ENCODE results near the gene RBBP5.

GRCh38 chr1:205042911-205043806 is 78.6 kb downstream of the RBBP5 start, which contains the start of gene CNTN2:
- TF ChIP-seq EZH2 (IDR thresholded peaks at IDR 0.05) (no peak), CTCF (IDR thresholded peaks at IDR 0.05 in 2 of 3, conservative IDR thresholded peaks at IDR 0.05 in 1 of 3; ENCODE audit: borderline replicate concordance in 1 of 3, insufficient read depth in 1 of 3, low read depth in 2 of 3, low read length in 2 of 3) (no peak), YY1 (IDR thresholded peaks at IDR 0.05; ENCODE audit: extremely low read depth, insufficient replicate concordance, low read depth, low read length) (no peak), FOSL1 (IDR thresholded peaks at IDR 0.05; ENCODE audit: low read depth) (no peak), ZFX (IDR thresholded peaks at IDR 0.05) (no peak), EZH2phosphoT487 (IDR thresholded peaks at IDR 0.05; ENCODE audit: borderline replicate concordance) (no peak), POLR2AphosphoS5 (IDR thresholded peaks at IDR 0.05; ENCODE audit: low read depth, low read length) (no peak), ZNF274 (IDR thresholded peaks at IDR 0.05; ENCODE audit: low read depth, low read length) (no peak), POLR2A (IDR thresholded peaks at IDR 0.05; ENCODE audit: borderline replicate concordance, extremely low read depth, insufficient read depth, insufficient read length) (no peak), RAD21 (IDR thresholded peaks at IDR 0.05; ENCODE audit: low read depth) (no peak), REST (IDR thresholded peaks at IDR 0.05; ENCODE audit: low read depth) (no peak), MAX (IDR thresholded peaks at IDR 0.05) (no peak), ZBTB33 (IDR thresholded peaks at IDR 0.05; ENCODE audit: extremely low read depth, insufficient replicate concordance, low read length) (no peak), CEBPB (IDR thresholded peaks at IDR 0.05; ENCODE audit: low read depth) (no peak)

All from HCT116 (cell line).